GM18951 (cell line): ENCODE measurements around the gene LRRFIP1.
"Not testable (repeated sequence)": the region's sequence is repeated elsewhere in the genome, so short reads cannot be mapped to it uniquely, and the experiment has no call there.

Experiments
- POLR2A ChIP-seq: IDR thresholded peaks from 4 replicates; pipeline ENCODE4 v1.6.1; 2011; ENCODE audit warnings: mild to moderate bottlenecking; ENCODE audit not compliant: insufficient read length, insufficient read depth; ENCODE audit errors: extremely low read depth
- in situ Hi-C: fragments of 300-500 bp; cut with MboI; formaldehyde crosslinking; loops from one replicate; pipeline ENCODE4 v1.12.0; 2022; ENCODE audit warnings: low sequenced_read_pairs, mixed read lengths, inconsistent platforms; ENCODE audit not compliant: unreplicated experiment

LRRFIP1 gene

GRCh38 chr2:237757616-237758015, 130.2 kb downstream of the LRRFIP1 start:
- no peak for TF ChIP-seq POLR2A
- in situ Hi-C loops: no loop called here

- in situ Hi-C loops: no loop called here
These were observed 130.8 kb downstream of the LRRFIP1 start for GRCh38 chr2:237758185-237758584.

GRCh38 chr2:237759176-237759575, 131.8 kb downstream of the LRRFIP1 start:
- no peak for TF ChIP-seq POLR2A

More at GRCh38 chr2:237758185-237758584, 130.8 kb downstream of the LRRFIP1 start:
- no peak for TF ChIP-seq POLR2A

GRCh38 chr2:237760506-237761502, 133.4 kb downstream of the LRRFIP1 start:
- no peak for TF ChIP-seq POLR2A
- in situ Hi-C loops: no loop called here

More at GRCh38 chr2:237759176-237759575, 131.8 kb downstream of the LRRFIP1 start:
- in situ Hi-C loops: no loop called here

- in situ Hi-C loops: not testable (repeated sequence)
These were observed 135.2 kb downstream of the LRRFIP1 start for GRCh38 chr2:237762291-237763182.

- in situ Hi-C loops: no loop called here
- no peak for TF ChIP-seq POLR2A
These were observed 136.4 kb downstream of the LRRFIP1 start for GRCh38 chr2:237763812-237764211.

GRCh38 chr2:237765122-237765521, 137.7 kb downstream of the LRRFIP1 start:
- in situ Hi-C loops: not testable (repeated sequence)

GRCh38 chr2:237765875-237766274, 138.5 kb downstream of the LRRFIP1 start:
- no peak for TF ChIP-seq POLR2A
- in situ Hi-C loops: no loop called here

GRCh38 chr2:237766340-237766739, 139.0 kb downstream of the LRRFIP1 start:
- in situ Hi-C loops: no loop called here
- TF ChIP-seq POLR2A: no peak

- in situ Hi-C loops: no loop called here
- TF ChIP-seq POLR2A: no peak
These were observed 145.1 kb downstream of the LRRFIP1 start for GRCh38 chr2:237772513-237772912.

- in situ Hi-C loops: no loop called here
- TF ChIP-seq POLR2A: no peak
These were observed 146.4 kb downstream of the LRRFIP1 start for GRCh38 chr2:237773826-237774225.

GRCh38 chr2:237774811-237775553, 147.6 kb downstream of the LRRFIP1 start:
- in situ Hi-C loops: no loop called here
- no peak for TF ChIP-seq POLR2A

- in situ Hi-C loops: no loop called here
- no peak for TF ChIP-seq POLR2A
These were observed 152.1 kb downstream of the LRRFIP1 start for GRCh38 chr2:237779521-237779920.
